Neural progenitor cell (in vitro differentiated cells): ENCODE measurements around the gene CHCHD1. TPM values are rescaled to one million over a fixed set of nuclear protein-coding genes. Genes with fewer than 3 reads are reported as not detected.

Experiments used
- DNase-seq: peaks from one replicate; pipeline ENCODE4 v3.0.0-alpha.2; 2016; ENCODE audit warnings: low spot score
- H2AFZ ChIP-seq: fragments of 200-600 bp; sonication (generic); replicated peaks from 2 replicates; pipeline ENCODE4 v1.6.1; 2016; ENCODE audit warnings: antibody characterized with exemption
- H3F3A ChIP-seq: fragments of 200-600 bp; sonication (generic); 2 replicates; pipeline ENCODE4 v1.6.1; 2016; ENCODE audit warnings: antibody characterized with exemption, low read depth
- H3K27ac ChIP-seq: fragments of 200-600 bp; sonication (generic); 2 replicates; pipeline ENCODE4 v1.5.1; 2016; ENCODE audit warnings: mild to moderate bottlenecking
- H3K27me3 ChIP-seq: fragments of 200-600 bp; sonication (generic); 2 replicates; pipeline ENCODE4 v1.6.1; 2016; ENCODE audit warnings: mild to moderate bottlenecking, moderate library complexity
- H3K36me3 ChIP-seq: fragments of 200-600 bp; sonication (generic); 2 replicates; pipeline ENCODE4 v1.5.1; 2016
- H3K4me1 ChIP-seq: fragments of 200-600 bp; sonication (generic); 2 replicates; pipeline ENCODE4 v1.6.1; 2016; ENCODE audit warnings: mixed run types
- H3K4me2 ChIP-seq: fragments of 200-600 bp; sonication (generic); 2 replicates; pipeline ENCODE4 v1.6.1; 2016
- H3K4me3 ChIP-seq: fragments of 200-600 bp; sonication (generic); 2 replicates; pipeline ENCODE4 v1.5.1; 2016
- H3K79me2 ChIP-seq: fragments of 200-600 bp; sonication (generic); 2 replicates; pipeline ENCODE4 v1.6.1; 2016; ENCODE audit warnings: low read depth
- H3K9ac ChIP-seq: fragments of 200-600 bp; sonication (generic); 2 replicates; pipeline ENCODE4 v1.6.1; 2016
- H3K9me3 ChIP-seq: fragments of 200-600 bp; sonication (generic); 2 replicates; pipeline ENCODE4 v1.5.1; 2016; ENCODE audit warnings: low read depth
- H4K20me1 ChIP-seq: fragments of 200-600 bp; sonication (generic); 2 replicates; pipeline ENCODE4 v1.6.1; 2016; ENCODE audit warnings: low read depth
- H3K27ac Mint-ChIP-seq: 3 replicates; pipeline ENCODE4 v1.8.0; 2021; ENCODE audit warnings: mixed read lengths
- H3K27me3 Mint-ChIP-seq: 2 replicates; pipeline ENCODE4 v1.8.0; 2022; ENCODE audit warnings: low read depth, mild to moderate bottlenecking, inconsistent platforms, moderate library complexity, mixed read lengths; ENCODE audit not compliant: insufficient read depth
- H3K36me3 Mint-ChIP-seq: 3 replicates; pipeline ENCODE4 v1.8.0; 2021; ENCODE audit warnings: mixed read lengths
- H3K4me1 Mint-ChIP-seq: 3 replicates; pipeline ENCODE4 v1.8.0; 2021; ENCODE audit warnings: mixed read lengths
- H3K4me3 Mint-ChIP-seq: 3 replicates; pipeline ENCODE4 v1.8.0; 2021; ENCODE audit warnings: mild to moderate bottlenecking, moderate library complexity, mixed read lengths
- H3K9me3 Mint-ChIP-seq: 3 replicates; pipeline ENCODE4 v1.8.0; 2020; ENCODE audit warnings: mixed read lengths
- CTCF ChIP-seq: fragments of 200-600 bp; sonication (generic); IDR thresholded peaks from 2 replicates; pipeline ENCODE4 v1.5.1; 2017; ENCODE audit warnings: antibody characterized with exemption, mild to moderate bottlenecking
- EZH2 ChIP-seq: fragments of 200-600 bp; sonication (generic); IDR thresholded peaks from 2 replicates; pipeline ENCODE4 v1.6.1; 2017; ENCODE audit warnings: antibody characterized with exemption, mild to moderate bottlenecking, moderate library complexity
- EZH2phosphoT487 ChIP-seq: fragments of 200-600 bp; sonication (generic); IDR thresholded peaks from 2 replicates; pipeline ENCODE4 v1.6.1; 2017; ENCODE audit warnings: antibody characterized with exemption
- total RNA-seq: library from RNA; depleted of rRNA; stranded (reverse); fragments of >200 nt; gene quantifications from 2 replicates; pipeline ENCODE4 v1.2.3, GENCODE V29; 2015; ENCODE audit warnings: low replicate concordance

CHCHD1 gene
- total RNA-seq, 1 donor from 2014 or later = 66.7 TPM

GRCh38 chr10:73806176-73806950 is 24.5 kb downstream of the CHCHD1 start:
- no peaks in the 10 kb centered on the region for H3F3A ChIP-seq
- Mint-ChIP-seq H3K27ac (no peak overlapping the region), H3K4me3 (no peak overlapping the region), H3K9me3 (no peaks in the 10 kb centered on the region), H3K36me3 (peaks cover 27% of the 10 kb centered on the region), H3K27me3 (peaks cover 8% of the 10 kb centered on the region), H3K4me1 (peaks cover 7% of the 10 kb centered on the region)
- H3K36me3 ChIP-seq = no peaks in the 10 kb centered on the region
- DNase-seq = no peak
- H3K27ac ChIP-seq = no peak overlapping the region
- TF ChIP-seq EZH2 (no peak), CTCF (no peak), EZH2phosphoT487 (no peak)
- no peaks in the 10 kb centered on the region for H3K27me3 ChIP-seq
- H3K4me2 ChIP-seq = no peak overlapping the region
- no peak overlapping the region for H3K4me3 ChIP-seq
- H3K9me3 ChIP-seq = no peaks in the 10 kb centered on the region
- no peak overlapping the region for H3K9ac ChIP-seq
- peaks cover 8% of the 10 kb centered on the region for H3K79me2 ChIP-seq
- peaks cover 19% of the 10 kb centered on the region for H4K20me1 ChIP-seq
- H3K4me1 ChIP-seq = peaks cover 4% of the 10 kb centered on the region
- no peak overlapping the region for H2AFZ ChIP-seq

GRCh38 chr10:73807471-73807870 is 25.6 kb downstream of the CHCHD1 start:
- Histone ChIP-seq H4K20me1 (peaks cover 19% of the 10 kb centered on the region), H3F3A (peaks cover 4% of the 10 kb centered on the region), H3K4me1 (peaks cover 8% of the 10 kb centered on the region), H3K36me3 (no peaks in the 10 kb centered on the region), H3K27ac (no peak overlapping the region), H2AFZ (no peak overlapping the region), H3K9me3 (no peaks in the 10 kb centered on the region), H3K9ac (no peak overlapping the region), H3K27me3 (no peaks in the 10 kb centered on the region), H3K79me2 (peaks cover 8% of the 10 kb centered on the region), H3K4me2 (no peak overlapping the region), H3K4me3 (no peak overlapping the region)
- Mint-ChIP-seq H3K9me3 (no peaks in the 10 kb centered on the region), H3K4me1 (peaks cover 11% of the 10 kb centered on the region), H3K27me3 (peaks cover 8% of the 10 kb centered on the region), H3K27ac (no peak overlapping the region), H3K4me3 (no peak overlapping the region), H3K36me3 (peaks cover 27% of the 10 kb centered on the region)
- DNase-seq = no peak
- TF ChIP-seq EZH2phosphoT487 = no peak
- no peak for TF ChIP-seq EZH2
- no peak for TF ChIP-seq CTCF

GRCh38 chr10:73808021-73808815 is 26.4 kb downstream of the CHCHD1 start:
- no peak for DNase-seq
- Mint-ChIP-seq H3K36me3 (peaks cover 27% of the 10 kb centered on the region), H3K27ac (no peak overlapping the region), H3K4me1 (peaks cover 17% of the 10 kb centered on the region), H3K9me3 (no peaks in the 10 kb centered on the region), H3K4me3 (no peak overlapping the region), H3K27me3 (peaks cover 8% of the 10 kb centered on the region)
- TF ChIP-seq EZH2 (no peak), EZH2phosphoT487 (no peak), CTCF (no peak)
- Histone ChIP-seq H3K4me3 (no peak overlapping the region), H3K79me2 (peaks cover 8% of the 10 kb centered on the region), H3F3A (peaks cover 12% of the 10 kb centered on the region), H3K9ac (no peak overlapping the region), H3K27ac (no peak overlapping the region), H4K20me1 (peaks cover 19% of the 10 kb centered on the region), H3K9me3 (no peaks in the 10 kb centered on the region), H2AFZ (no peak overlapping the region), H3K36me3 (no peaks in the 10 kb centered on the region), H3K4me2 (no peak overlapping the region), H3K27me3 (no peaks in the 10 kb centered on the region), H3K4me1 (peaks cover 15% of the 10 kb centered on the region)
